HepG2 (cell line): ENCODE measurements around the gene PFKFB4. TPM values are rescaled to one million over a fixed set of nuclear protein-coding genes. Genes with fewer than 3 reads are reported as not detected.

ENCODE experiments used
- AKAP8 ChIP-seq: sonication (generic); formaldehyde crosslinking; IDR thresholded peaks from 2 replicates; pipeline ENCODE4 v1.5.1; 2020; ENCODE audit warnings: mild to moderate bottlenecking, missing genetic modification reagents
- ASH2L ChIP-seq: fragments of 300-600, 200-600 bp; sonication (generic); IDR thresholded peaks from 2 replicates; pipeline ENCODE4 v1.7.0; 2017; ENCODE audit warnings: low read depth, mild to moderate bottlenecking, moderate library complexity, mixed read lengths, low read length; ENCODE audit not compliant: insufficient read length
- BHLHE40 ChIP-seq: IDR thresholded peaks from 2 replicates; pipeline ENCODE4 v1.6.1; 2011; ENCODE audit warnings: low read length, improper control_type of control experiment
- CENPBD1 ChIP-seq: sonication (generic); formaldehyde crosslinking; IDR thresholded peaks from 2 replicates; pipeline ENCODE4 v1.8.0; 2022; ENCODE audit warnings: missing genetic modification reagents, low read depth, mild to moderate bottlenecking, borderline replicate concordance
- HMGA1 ChIP-seq: sonication (generic); formaldehyde crosslinking; conservative IDR thresholded peaks from 2 replicates; pipeline ENCODE4 v1.4.0; 2020; ENCODE audit warnings: missing genetic modification reagents
- HOXA7 ChIP-seq: sonication (generic); formaldehyde crosslinking; IDR thresholded peaks from 2 replicates; pipeline ENCODE4 v1.8.1; 2022; ENCODE audit warnings: mild to moderate bottlenecking, missing genetic modification reagents, moderate library complexity
- IRX3 ChIP-seq: sonication (generic); formaldehyde crosslinking; IDR thresholded peaks from 2 replicates; pipeline ENCODE4 v1.8.1; 2023; ENCODE audit warnings: mild to moderate bottlenecking, low read depth, missing genetic modification reagents, borderline replicate concordance
- KLF6 ChIP-seq: IDR thresholded peaks from 2 replicates; pipeline ENCODE4 v1.8.0; 2016; ENCODE audit warnings: missing biosample characterization, missing genetic modification reagents
- NFE2L1 ChIP-seq: sonication (generic); formaldehyde crosslinking; IDR thresholded peaks from 2 replicates; pipeline ENCODE4 v1.4.0; 2020; ENCODE audit warnings: missing genetic modification reagents, mild to moderate bottlenecking, borderline replicate concordance
- PATZ1 ChIP-seq: sonication (generic); formaldehyde crosslinking; IDR thresholded peaks from 2 replicates; pipeline ENCODE4 v1.4.0; 2020; ENCODE audit warnings: missing genetic modification reagents
- RARA ChIP-seq: IDR thresholded peaks from 2 replicates; pipeline ENCODE4 v1.6.1; 2016; ENCODE audit warnings: missing genetic modification reagents, missing compliant biosample characterization
- SIX1 ChIP-seq: sonication (generic); formaldehyde crosslinking; IDR thresholded peaks from 2 replicates; pipeline ENCODE4 v1.4.0; 2020; ENCODE audit warnings: missing genetic modification reagents, borderline replicate concordance
- STAT6 ChIP-seq: sonication (generic); formaldehyde crosslinking; IDR thresholded peaks from 2 replicates; pipeline ENCODE4 v1.4.0; 2020; ENCODE audit warnings: missing genetic modification reagents, mild to moderate bottlenecking, borderline replicate concordance
- SUZ12 ChIP-seq: fragments of 150-350 bp; IDR thresholded peaks from 2 replicates; pipeline ENCODE4 v1.6.1; 2014; ENCODE audit warnings: low read depth, low read length
- TGIF2 ChIP-seq: IDR thresholded peaks from 2 replicates; pipeline ENCODE4 v1.6.1; 2016; ENCODE audit warnings: control low read depth, missing compliant biosample characterization
- ZMAT3 ChIP-seq: sonication (generic); formaldehyde crosslinking; conservative IDR thresholded peaks from 2 replicates; pipeline ENCODE4 v1.7.0; 2021; ENCODE audit warnings: missing genetic modification reagents
- ZNF383 ChIP-seq: sonication (generic); formaldehyde crosslinking; IDR thresholded peaks from 2 replicates; pipeline ENCODE4 v1.4.0; 2020; ENCODE audit warnings: missing genetic modification reagents, mild to moderate bottlenecking, borderline replicate concordance
- ZNF589 ChIP-seq: sonication (generic); formaldehyde crosslinking; conservative IDR thresholded peaks from 2 replicates; pipeline ENCODE4 v1.8.0; 2022; ENCODE audit warnings: mild to moderate bottlenecking, moderate library complexity, missing genetic modification reagents
- ZNF768 ChIP-seq: sonication (generic); formaldehyde crosslinking; IDR thresholded peaks from 2 replicates; pipeline ENCODE4 v1.4.0; 2020; ENCODE audit warnings: missing genetic modification reagents
- polyA plus RNA-seq, 8 experiments: library from polyadenylated mRNA; depleted of rRNA in 3 of 8; stranded (reverse) in 7 of 8; unstranded in 1 of 8; fragments of >200 nt; fragmentation: Illumina TruSeq in 4 of 8; extraction: Trizol in 4 of 8; gene quantifications; 2 replicates each; pipeline versions ENCODE4 v1.2.1 to v1.2.3, GENCODE V29; 2011 to 2016; ENCODE audit warnings: low read depth in 4 of 8, missing spikeins in 1 of 8, mixed read lengths in 1 of 8; ENCODE audit not compliant: insufficient read depth in 1 of 8
- total RNA-seq, 5 experiments: library from RNA; depleted of rRNA; stranded (reverse); fragments of >200 nt; fragmentation: Illumina TruSeq; extraction: Trizol; gene quantifications; 2 replicates each; pipeline ENCODE4 v1.2.3, GENCODE V29; 2016; ENCODE audit warnings: low read depth in 1 of 5
- TF ChIP-seq, protein P1 (sequence below): sonication (generic); formaldehyde crosslinking; IDR thresholded peaks from 2 replicates; pipeline ENCODE4 v1.5.1; 2020; ENCODE audit warnings: mild to moderate bottlenecking, missing genetic modification reagents, moderate library complexity

Gene PFKFB4
- total and polyA plus RNA-seq, 2 of the 13 experiments (the other 11 are each of a cell fraction or from before 2014, with no cell fraction given): 7.1 to 103 TPM

DNA sequence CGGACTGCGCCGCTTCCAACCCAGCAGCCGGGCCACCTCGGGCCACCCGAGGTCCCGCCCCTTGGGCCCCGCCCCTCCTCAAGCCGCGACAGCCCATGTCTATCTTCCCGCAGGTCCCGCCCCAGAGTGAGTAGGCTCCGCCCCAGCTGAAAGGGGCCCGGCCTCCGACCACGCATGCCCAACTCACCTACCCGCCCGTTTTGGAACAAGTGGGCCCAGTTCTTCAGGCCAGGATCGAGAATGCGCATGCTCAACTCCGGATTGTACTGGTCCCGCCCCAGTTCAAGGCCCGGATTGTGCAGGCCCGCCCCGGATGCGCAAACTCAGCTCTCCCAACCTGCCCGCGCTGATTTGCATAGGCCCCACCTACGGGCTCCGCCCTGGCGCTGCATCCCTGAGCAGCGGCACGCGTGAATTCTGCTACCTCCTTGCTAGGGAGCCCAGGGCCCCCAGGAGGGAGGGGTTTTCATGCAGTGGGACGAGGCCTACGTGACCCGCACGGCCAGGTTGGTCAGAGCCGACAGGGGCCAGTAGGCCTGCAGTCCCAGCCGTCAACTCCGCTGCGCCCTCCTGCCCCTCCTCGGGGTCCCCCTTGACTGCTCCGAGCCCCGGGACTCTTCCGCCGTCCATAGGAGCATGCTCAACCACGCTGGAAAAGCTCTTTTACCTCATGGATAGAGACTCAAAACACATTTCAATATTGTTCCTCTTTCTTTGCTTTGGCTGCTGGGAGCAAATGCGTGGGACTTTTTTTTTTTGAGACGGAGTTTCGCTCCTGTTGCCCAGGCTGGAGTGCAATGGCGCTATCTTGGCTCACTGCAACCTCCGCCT is at the start of gene PFKFB4 (continued):
- TF ChIP-seq HOXA7 (CRISPR knock-in tag) (no peak), KLF6 (CRISPR knock-in tag) (0 out of 2 replicates have a peak, but pooled peaks have one; percentile 47), ZNF383 (CRISPR knock-in tag) (no peak), TGIF2 (CRISPR knock-in tag) (no peak), IRX3 (CRISPR knock-in tag) (no peak), RARA (CRISPR knock-in tag) (peak; percentile 76), ZNF589 (CRISPR knock-in tag) (peak; percentile 64; the same call in 1 of the 2 replicates), NFE2L1 (CRISPR knock-in tag) (no peak), PATZ1 (CRISPR knock-in tag) (peak; percentile 96), STAT6 (CRISPR knock-in tag) (peak; percentile 70; the same call in 1 of the 2 replicates), CENPBD1 (CRISPR knock-in tag) (no peak), SUZ12 (no peak), ZMAT3 (CRISPR knock-in tag) (peak; percentile 69; the same call in 1 of the 2 replicates), HMGA1 (CRISPR knock-in tag) (no peak), SIX1 (CRISPR knock-in tag) (no peak), AKAP8 (CRISPR knock-in tag) (peak; percentile 82; the same call in 1 of the 2 replicates), BHLHE40 (peak; percentile 87), ZNF768 (peak; percentile 50; the same call in 1 of the 2 replicates), ASH2L (peak; percentile 46)
- TF ChIP-seq, protein P1, sequence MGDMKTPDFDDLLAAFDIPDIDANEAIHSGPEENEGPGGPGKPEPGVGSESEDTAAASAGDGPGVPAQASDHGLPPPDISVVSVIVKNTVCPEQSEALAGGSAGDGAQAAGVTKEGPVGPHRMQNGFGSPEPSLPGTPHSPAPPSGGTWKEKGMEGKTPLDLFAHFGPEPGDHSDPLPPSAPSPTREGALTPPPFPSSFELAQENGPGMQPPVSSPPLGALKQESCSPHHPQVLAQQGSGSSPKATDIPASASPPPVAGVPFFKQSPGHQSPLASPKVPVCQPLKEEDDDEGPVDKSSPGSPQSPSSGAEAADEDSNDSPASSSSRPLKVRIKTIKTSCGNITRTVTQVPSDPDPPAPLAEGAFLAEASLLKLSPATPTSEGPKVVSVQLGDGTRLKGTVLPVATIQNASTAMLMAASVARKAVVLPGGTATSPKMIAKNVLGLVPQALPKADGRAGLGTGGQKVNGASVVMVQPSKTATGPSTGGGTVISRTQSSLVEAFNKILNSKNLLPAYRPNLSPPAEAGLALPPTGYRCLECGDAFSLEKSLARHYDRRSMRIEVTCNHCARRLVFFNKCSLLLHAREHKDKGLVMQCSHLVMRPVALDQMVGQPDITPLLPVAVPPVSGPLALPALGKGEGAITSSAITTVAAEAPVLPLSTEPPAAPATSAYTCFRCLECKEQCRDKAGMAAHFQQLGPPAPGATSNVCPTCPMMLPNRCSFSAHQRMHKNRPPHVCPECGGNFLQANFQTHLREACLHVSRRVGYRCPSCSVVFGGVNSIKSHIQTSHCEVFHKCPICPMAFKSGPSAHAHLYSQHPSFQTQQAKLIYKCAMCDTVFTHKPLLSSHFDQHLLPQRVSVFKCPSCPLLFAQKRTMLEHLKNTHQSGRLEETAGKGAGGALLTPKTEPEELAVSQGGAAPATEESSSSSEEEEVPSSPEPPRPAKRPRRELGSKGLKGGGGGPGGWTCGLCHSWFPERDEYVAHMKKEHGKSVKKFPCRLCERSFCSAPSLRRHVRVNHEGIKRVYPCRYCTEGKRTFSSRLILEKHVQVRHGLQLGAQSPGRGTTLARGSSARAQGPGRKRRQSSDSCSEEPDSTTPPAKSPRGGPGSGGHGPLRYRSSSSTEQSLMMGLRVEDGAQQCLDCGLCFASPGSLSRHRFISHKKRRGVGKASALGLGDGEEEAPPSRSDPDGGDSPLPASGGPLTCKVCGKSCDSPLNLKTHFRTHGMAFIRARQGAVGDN: peak; percentile 96
